GM19239 (cell line): Measurements from ENCODE around the gene TGFBR3L.

ENCODE experiments used
- DNase-seq: peaks from one replicate; pipeline ENCODE4 v3.0.0; 2011; ENCODE audit warnings: low spot score; ENCODE audit not compliant: insufficient read length
- FAIRE-seq: peaks from 2 replicates; lab custom pipeline; 2011; peaks lifted over from hg19 to GRCh38; lab: Jason Lieb, UNC

The TGFBR3L gene

GRCh38 chr19:7903244-7904073 lies 11.2 kb upstream of the TGFBR3L start, which contains the start of gene MAP2K7:
Gene MAP2K7, plus strand, starts transcription at chr19:7903877. Its CDS starts 68 bp downstream, at chr19:7903945.
- DNase-seq (peak; percentile 98), FAIRE-seq (peak; percentile 100)

GRCh38 chr19:7904074-7905020 lies 10.3 kb upstream of the TGFBR3L start:
- FAIRE-seq (no peak), DNase-seq (peak; percentile 64)

- FAIRE-seq (no peak), DNase-seq (no peak)
Measured at GRCh38 chr19:7905268-7905667, 9.4 kb upstream of the TGFBR3L start.

DNA sequence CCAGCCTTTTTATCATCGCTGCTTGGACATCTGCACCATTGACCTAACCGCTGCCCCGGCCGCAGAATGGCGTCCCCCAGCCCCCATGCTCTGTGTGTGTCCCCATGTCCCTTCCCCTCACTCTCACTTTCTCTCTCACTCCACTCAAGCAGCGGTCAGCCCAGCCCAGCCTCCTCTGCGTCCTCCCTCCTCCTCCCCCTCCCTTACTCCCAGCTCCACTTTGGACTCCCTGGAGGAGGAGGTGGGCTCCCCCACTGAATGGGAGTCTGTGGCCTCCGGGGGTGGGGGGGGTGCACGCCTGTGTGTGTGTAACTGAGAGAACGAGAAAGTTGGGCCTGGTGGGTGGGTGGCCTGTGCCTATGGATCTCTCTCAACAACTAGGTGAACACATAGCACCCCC lies 8.8 kb upstream of the TGFBR3L start:
- no peak for DNase-seq

GRCh38 chr19:7907122-7907521 lies 7.5 kb upstream of the TGFBR3L start:
- DNase-seq, result no peak
- no peak for FAIRE-seq

More for the DNA sequence above, 8.8 kb upstream of the TGFBR3L start:
- no peak for FAIRE-seq

GRCh38 chr19:7907544-7907943 lies 7.1 kb upstream of the TGFBR3L start:
- DNase-seq (no peak), FAIRE-seq (no peak)

DNA sequence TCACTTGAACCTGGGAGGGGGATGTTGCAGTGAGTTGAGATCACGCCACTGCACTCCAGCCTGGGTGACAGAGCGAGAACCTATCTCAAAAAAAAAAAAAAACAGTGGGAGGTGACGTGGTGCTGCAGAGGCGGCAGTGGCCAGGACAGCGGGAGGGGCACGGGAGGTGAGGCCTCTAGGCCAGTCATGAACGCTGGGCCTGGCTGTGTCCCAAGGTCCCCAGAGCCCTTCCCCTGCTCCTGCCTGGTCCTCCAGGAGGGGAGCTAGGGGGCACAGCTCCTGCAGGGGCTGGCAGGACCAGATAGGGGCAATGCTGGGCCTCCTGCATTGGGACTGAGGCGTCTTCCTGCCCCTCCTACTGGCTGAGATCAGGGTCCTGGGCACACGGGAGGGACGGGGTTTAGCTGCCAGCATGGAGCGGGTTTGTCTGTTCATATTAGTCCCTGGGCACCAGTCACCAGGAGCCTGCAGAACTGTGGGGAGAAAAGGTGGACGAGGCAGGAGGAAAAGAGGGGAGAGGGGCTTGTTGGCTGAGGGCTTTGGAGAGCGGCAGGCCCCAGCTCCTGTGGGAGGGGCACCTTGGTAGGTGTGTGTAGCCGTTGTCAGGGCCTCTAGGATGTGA lies 6.4 kb upstream of the TGFBR3L start:
- DNase-seq (no peak), FAIRE-seq (no peak)

DNA sequence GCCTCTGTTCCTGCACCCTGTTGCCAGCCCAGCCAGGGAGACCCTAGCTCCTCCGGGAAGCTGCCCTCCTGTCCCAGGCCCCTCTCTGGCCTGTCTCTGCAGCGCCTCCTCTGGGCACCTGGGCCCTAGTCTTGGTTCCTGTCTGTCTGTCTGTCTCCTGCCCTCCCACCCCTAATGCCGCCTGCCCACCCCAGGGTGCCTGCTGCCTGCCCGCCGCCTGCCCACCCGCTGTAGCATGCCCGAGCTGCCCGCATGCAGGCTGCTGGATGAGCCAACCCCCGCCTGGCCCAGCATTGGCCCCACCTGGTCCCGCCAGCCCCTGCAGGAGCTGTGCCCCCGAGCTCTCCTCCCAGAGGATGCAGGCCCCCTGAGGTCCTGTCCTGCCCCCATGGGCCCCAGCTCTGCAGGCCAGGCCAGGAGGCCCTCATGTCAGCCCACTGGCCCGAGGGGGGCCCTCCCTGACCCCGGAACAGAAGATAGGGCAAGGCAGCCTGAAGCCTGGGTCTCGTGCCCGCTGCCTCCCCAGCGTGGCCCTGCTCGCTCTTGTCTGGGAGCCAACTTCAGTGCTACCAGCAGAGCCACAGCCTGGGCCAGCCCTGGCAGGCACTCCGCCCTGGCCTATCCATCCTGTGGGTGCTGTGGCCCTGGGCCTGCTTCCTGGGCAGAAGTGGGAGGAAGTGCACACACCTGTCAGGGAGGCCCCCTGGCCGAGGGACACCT lies 5.7 kb upstream of the TGFBR3L start:
- no peak for DNase-seq
- FAIRE-seq, result no peak

DNA sequence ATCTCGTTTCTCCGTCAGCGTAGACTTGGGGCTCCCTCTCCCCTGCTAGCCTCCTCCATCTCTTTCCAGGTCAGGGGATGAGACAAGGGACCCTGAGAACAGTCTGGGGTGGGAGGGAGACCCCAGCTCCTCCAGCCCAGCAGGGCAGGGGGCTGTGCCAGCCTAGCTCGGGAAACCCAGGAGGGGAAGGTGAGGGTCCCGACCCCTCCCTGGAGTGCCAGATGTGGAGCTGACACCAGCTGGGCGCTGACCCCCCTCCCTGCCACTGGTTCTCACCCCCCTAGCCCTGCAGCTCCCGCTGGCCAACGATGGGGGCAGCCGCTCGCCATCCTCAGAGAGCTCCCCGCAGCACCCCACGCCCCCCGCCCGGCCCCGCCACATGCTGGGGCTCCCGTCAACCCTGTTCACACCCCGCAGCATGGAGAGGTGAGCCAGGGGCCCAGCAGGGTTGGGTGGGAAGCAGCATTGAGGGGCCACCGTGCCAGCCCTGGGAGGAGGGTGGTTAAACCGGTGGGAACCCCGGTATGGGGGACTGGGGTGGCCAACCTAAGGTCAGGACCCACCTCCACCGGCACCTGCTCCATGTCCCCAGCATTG lies 5.1 kb upstream of the TGFBR3L start:
- no peak for FAIRE-seq
- no peak for DNase-seq

GRCh38 chr19:7910321-7911161 lies 4.1 kb upstream of the TGFBR3L start:
- DNase-seq, result no peak
- FAIRE-seq, result no peak

- DNase-seq (no peak), FAIRE-seq (no peak)
Measured at GRCh38 chr19:7911508-7912143, 3.0 kb upstream of the TGFBR3L start.

GRCh38 chr19:7912144-7912696 lies 2.4 kb upstream of the TGFBR3L start:
- FAIRE-seq (no peak), DNase-seq (no peak)

- FAIRE-seq (no peak), DNase-seq (no peak)
Measured at GRCh38 chr19:7912697-7913564, 1.7 kb upstream of the TGFBR3L start.

- FAIRE-seq (no peak), DNase-seq (no peak)
Measured at GRCh38 chr19:7913652-7914051, 978 bp upstream of the TGFBR3L start.

GRCh38 chr19:7914099-7914498 lies 531 bp upstream of the TGFBR3L start:
- FAIRE-seq (no peak), DNase-seq (no peak)

GRCh38 chr19:7915250-7916102 lies 846 bp downstream of the TGFBR3L start:
- FAIRE-seq (no peak), DNase-seq (no peak)
